Chondrocyte (in vitro differentiated cells): ENCODE data around the gene TFRC. TPM values are rescaled to one million over a fixed set of nuclear protein-coding genes. Genes with fewer than 3 reads are reported as not detected.
"Not testable (repeated sequence)": the region's sequence is repeated elsewhere in the genome, so short reads cannot be mapped to it uniquely, and the experiment has no call there.

Experiments
- DNase-seq: peaks from one replicate; pipeline ENCODE4 v3.0.0; 2021; ENCODE audit warnings: mixed read lengths, low spot score
- H3K27ac Mint-ChIP-seq: one replicate; pipeline ENCODE4 v1.8.0; 2021; ENCODE audit warnings: mild to moderate bottlenecking, moderate library complexity, mixed read lengths; ENCODE audit not compliant: unreplicated experiment
- H3K27me3 Mint-ChIP-seq: 2 replicates; pipeline ENCODE4 v1.8.0; 2021; ENCODE audit warnings: low read depth, mixed read lengths
- H3K36me3 Mint-ChIP-seq: 2 replicates; pipeline ENCODE4 v1.8.0; 2021; ENCODE audit warnings: low read depth, mixed read lengths
- H3K4me1 Mint-ChIP-seq: 2 replicates; pipeline ENCODE4 v1.8.0; 2021; ENCODE audit warnings: low read depth, mild to moderate bottlenecking, mixed read lengths
- H3K4me3 Mint-ChIP-seq: one replicate; pipeline ENCODE4 v1.8.0; 2021; ENCODE audit warnings: mild to moderate bottlenecking, moderate library complexity, mixed read lengths; ENCODE audit not compliant: unreplicated experiment
- H3K9me3 Mint-ChIP-seq: 2 replicates; pipeline ENCODE4 v1.8.0; 2021; ENCODE audit warnings: low read depth, mixed read lengths
- CTCF ChIP-seq: fragments of 200-600 bp; sonication (generic); IDR thresholded peaks from 2 replicates; pipeline ENCODE4 v1.5.0; 2021; ENCODE audit warnings: antibody characterized with exemption, mild to moderate bottlenecking, moderate library complexity
- total RNA-seq: library from RNA; stranded (reverse); gene quantifications from 3 replicates; pipeline ENCODE4 v1.2.1, GENCODE V29; 2021

Gene TFRC
- total RNA-seq, 1 donor from 2014 or later: 108 TPM

GRCh38 chr3:196063971-196064370 lies 17.9 kb downstream of the TFRC start:
- Mint-ChIP-seq H3K27ac (no peak overlapping the region), H3K27me3 (no peaks in the 10 kb centered on the region), H3K4me3 (no peak overlapping the region), H3K4me1 (peaks cover 11% of the 10 kb centered on the region), H3K9me3 (no peaks in the 10 kb centered on the region), H3K36me3 (peaks cover 31% of the 10 kb centered on the region)
- DNase-seq: no peak
- TF ChIP-seq CTCF: no peak

DNA sequence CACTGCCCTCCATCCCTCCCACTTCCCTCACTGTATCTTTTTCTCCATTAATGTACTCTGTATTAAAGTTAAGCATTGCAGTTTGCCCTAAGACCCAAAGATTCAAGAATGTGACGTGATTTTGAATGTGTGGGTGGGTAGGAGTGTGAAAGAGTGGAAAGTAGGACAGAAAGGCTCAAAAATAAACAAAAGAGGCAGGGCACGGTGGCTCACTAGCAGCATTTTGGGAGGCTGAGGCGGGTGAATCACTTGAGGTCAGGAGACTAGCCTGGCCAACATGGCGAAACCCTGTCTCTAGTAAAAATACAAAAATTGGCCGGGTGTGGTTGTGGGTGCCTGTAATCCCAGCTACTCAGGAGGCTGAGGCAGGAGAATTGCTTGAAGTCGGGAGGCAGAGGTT lies 18.4 kb downstream of the TFRC start:
- Mint-ChIP-seq H3K4me1 (peaks cover 11% of the 10 kb centered on the region), H3K4me3 (no peak overlapping the region), H3K27me3 (no peaks in the 10 kb centered on the region), H3K36me3 (peaks cover 31% of the 10 kb centered on the region), H3K9me3 (no peaks in the 10 kb centered on the region), H3K27ac (no peak overlapping the region)
- no peak for DNase-seq
- no peak for TF ChIP-seq CTCF

GRCh38 chr3:196063049-196063448 lies 18.8 kb downstream of the TFRC start:
- TF ChIP-seq CTCF: no peak
- H3K4me3 Mint-ChIP-seq: no peak overlapping the region
- no peaks in the 10 kb centered on the region for H3K9me3 Mint-ChIP-seq
- H3K27ac Mint-ChIP-seq: no peak overlapping the region
- no peaks in the 10 kb centered on the region for H3K27me3 Mint-ChIP-seq
- DNase-seq: no peak
- peaks cover 34% of the 10 kb centered on the region for H3K36me3 Mint-ChIP-seq
- peaks cover 11% of the 10 kb centered on the region for H3K4me1 Mint-ChIP-seq

- peaks cover 34% of the 10 kb centered on the region for H3K36me3 Mint-ChIP-seq
- no peaks in the 10 kb centered on the region for H3K27me3 Mint-ChIP-seq
- DNase-seq: no peak
- peaks cover 11% of the 10 kb centered on the region for H3K4me1 Mint-ChIP-seq
- no peaks in the 10 kb centered on the region for H3K9me3 Mint-ChIP-seq
- no peak for TF ChIP-seq CTCF
- no peak overlapping the region for H3K27ac Mint-ChIP-seq
- H3K4me3 Mint-ChIP-seq: no peak overlapping the region
Measured at GRCh38 chr3:196060834-196061233, 21.1 kb downstream of the TFRC start.

GRCh38 chr3:196057760-196058331 lies 24.0 kb downstream of the TFRC start:
- H3K4me3 Mint-ChIP-seq: no peak overlapping the region
- DNase-seq: no peak
- no peaks in the 10 kb centered on the region for H3K9me3 Mint-ChIP-seq
- no peaks in the 10 kb centered on the region for H3K27me3 Mint-ChIP-seq
- H3K27ac Mint-ChIP-seq: no peak overlapping the region
- peaks cover 45% of the 10 kb centered on the region for H3K36me3 Mint-ChIP-seq
- H3K4me1 Mint-ChIP-seq: no peaks in the 10 kb centered on the region
- no peak for TF ChIP-seq CTCF

DNA sequence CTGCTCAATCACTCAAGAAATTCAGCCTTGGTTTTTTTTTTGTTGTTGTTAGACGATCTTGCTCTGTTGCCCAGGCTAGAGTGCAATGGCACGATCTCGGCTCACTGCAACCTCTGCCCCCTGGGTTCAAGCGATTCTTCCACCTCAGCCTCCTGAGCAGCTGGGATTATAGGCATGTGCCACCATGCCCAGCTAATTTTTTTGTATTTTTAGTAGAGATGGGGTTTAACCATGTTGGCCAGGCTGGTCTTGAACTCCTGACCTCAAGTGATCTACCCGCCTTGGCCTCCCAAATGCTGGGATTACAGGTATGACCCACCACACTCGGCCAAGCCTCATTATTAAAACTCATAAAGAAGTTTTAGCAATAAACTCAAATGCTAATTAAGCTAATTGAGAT lies 25.5 kb downstream of the TFRC start:
- not testable (repeated sequence) for H3K4me3 Mint-ChIP-seq, H3K9me3 Mint-ChIP-seq, DNase-seq, H3K27ac Mint-ChIP-seq, H3K4me1 Mint-ChIP-seq, H3K27me3 Mint-ChIP-seq
- H3K36me3 Mint-ChIP-seq: peaks cover 44% of the 10 kb centered on the region
